ENCODE measurements around the gene LGALSL.

GRCh38 chr2:64412671-64413070 is 41.3 kb upstream of the LGALSL start:
- TF ChIP-seq HDAC2 (IDR thresholded peaks at IDR 0.05) (no peak), CTCF (IDR thresholded peaks at IDR 0.05) (no peak), HEYL (CRISPR knock-in tag; IDR thresholded peaks at IDR 0.05) (no peak), JUN (IDR thresholded peaks at IDR 0.05) (no peak), POLR2A (IDR thresholded peaks at IDR 0.05; ENCODE audit: low read length) (no peak)

Measured in A549 (cell line).